OCI-M2 (cell line): Measurements from ENCODE around the gene CADPS.

Experiments
- DNase-seq: peaks from one replicate; lab custom pipeline; 2025; ENCODE audit not compliant: unreplicated experiment; lab: John Stamatoyannopoulos, UW

CADPS gene

GRCh38 chr3:62699728-62700127 lies 175.5 kb downstream of the CADPS start:
- no peak for DNase-seq

GRCh38 chr3:62696011-62696410 lies 179.2 kb downstream of the CADPS start:
- no peak for DNase-seq

GRCh38 chr3:62688812-62689211 lies 186.4 kb downstream of the CADPS start:
- no peak for DNase-seq

- no peak for DNase-seq
These were observed 187.2 kb downstream of the CADPS start for GRCh38 chr3:62688050-62688449.

GRCh38 chr3:62686503-62687294 lies 188.5 kb downstream of the CADPS start:
- no peak for DNase-seq

GRCh38 chr3:62682826-62683225 lies 192.4 kb downstream of the CADPS start:
- no peak for DNase-seq

GRCh38 chr3:62679988-62680387 lies 195.2 kb downstream of the CADPS start:
- DNase-seq, result no peak

GRCh38 chr3:62678841-62679240 lies 196.4 kb downstream of the CADPS start:
- no peak for DNase-seq

GRCh38 chr3:62677926-62678325 lies 197.3 kb downstream of the CADPS start:
- no peak for DNase-seq

- DNase-seq, result no peak
These were observed 198.4 kb downstream of the CADPS start for GRCh38 chr3:62676689-62677271.

- no peak for DNase-seq
These were observed 199.7 kb downstream of the CADPS start for GRCh38 chr3:62675492-62675891.

GRCh38 chr3:62672988-62673313 lies 202.3 kb downstream of the CADPS start:
- no peak for DNase-seq

GRCh38 chr3:62672270-62672987 lies 202.8 kb downstream of the CADPS start:
- DNase-seq, result no peak

- DNase-seq, result no peak
These were observed 204.9 kb downstream of the CADPS start for GRCh38 chr3:62670351-62670750.

- no peak for DNase-seq
These were observed 206.1 kb downstream of the CADPS start for GRCh38 chr3:62669161-62669560.

GRCh38 chr3:62667714-62668113 lies 207.5 kb downstream of the CADPS start:
- DNase-seq, result no peak

- no peak for DNase-seq
These were observed 209.4 kb downstream of the CADPS start for GRCh38 chr3:62665627-62666437.

- no peak for DNase-seq
These were observed 212.5 kb downstream of the CADPS start for GRCh38 chr3:62662677-62663076.

GRCh38 chr3:62659660-62660059 lies 215.6 kb downstream of the CADPS start:
- DNase-seq, result no peak

GRCh38 chr3:62655691-62656063 lies 219.5 kb downstream of the CADPS start:
- DNase-seq, result no peak

GRCh38 chr3:62655056-62655690 lies 220.0 kb downstream of the CADPS start:
- no peak for DNase-seq
